ENCODE measurements around the gene BEND4. TPM values are rescaled to one million over a fixed set of nuclear protein-coding genes. Genes with fewer than 3 reads are reported as not detected.

The BEND4 gene
- total and polyA plus RNA-seq, 12 donors, result under 0.01 to 1.6 (median 0.06) TPM; not detected in 4

DNA sequence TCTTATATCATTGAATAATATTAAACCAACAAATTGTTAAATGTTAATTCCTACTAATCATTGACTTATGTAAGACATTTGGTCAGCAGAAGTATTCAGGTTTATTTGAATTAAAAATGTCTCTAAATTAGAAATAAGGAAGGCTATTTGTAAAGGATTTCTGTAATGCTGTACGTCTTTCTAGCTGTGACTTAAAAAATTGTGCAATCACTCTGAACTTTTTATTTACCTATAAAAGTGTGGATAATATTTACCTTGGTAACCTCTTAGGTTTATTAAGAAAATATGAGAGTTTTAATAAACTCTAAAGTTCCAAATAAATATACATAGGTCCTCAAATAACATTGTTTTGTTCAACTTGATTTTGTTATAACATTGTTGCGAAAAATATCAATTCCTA lies 85.2 kb downstream of the BEND4 start:
- TF ChIP-seq, protein P1, sequence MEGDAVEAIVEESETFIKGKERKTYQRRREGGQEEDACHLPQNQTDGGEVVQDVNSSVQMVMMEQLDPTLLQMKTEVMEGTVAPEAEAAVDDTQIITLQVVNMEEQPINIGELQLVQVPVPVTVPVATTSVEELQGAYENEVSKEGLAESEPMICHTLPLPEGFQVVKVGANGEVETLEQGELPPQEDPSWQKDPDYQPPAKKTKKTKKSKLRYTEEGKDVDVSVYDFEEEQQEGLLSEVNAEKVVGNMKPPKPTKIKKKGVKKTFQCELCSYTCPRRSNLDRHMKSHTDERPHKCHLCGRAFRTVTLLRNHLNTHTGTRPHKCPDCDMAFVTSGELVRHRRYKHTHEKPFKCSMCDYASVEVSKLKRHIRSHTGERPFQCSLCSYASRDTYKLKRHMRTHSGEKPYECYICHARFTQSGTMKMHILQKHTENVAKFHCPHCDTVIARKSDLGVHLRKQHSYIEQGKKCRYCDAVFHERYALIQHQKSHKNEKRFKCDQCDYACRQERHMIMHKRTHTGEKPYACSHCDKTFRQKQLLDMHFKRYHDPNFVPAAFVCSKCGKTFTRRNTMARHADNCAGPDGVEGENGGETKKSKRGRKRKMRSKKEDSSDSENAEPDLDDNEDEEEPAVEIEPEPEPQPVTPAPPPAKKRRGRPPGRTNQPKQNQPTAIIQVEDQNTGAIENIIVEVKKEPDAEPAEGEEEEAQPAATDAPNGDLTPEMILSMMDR (IDR thresholded peaks at IDR 0.05), result no peak
- TF ChIP-seq POLR2A (IDR thresholded peaks at IDR 0.05), result no peak
- 49 to 50% (median 50%) methylated on average over 2 of the region's 2 CpGs for WGBS, 4 donors
- no peak for DNase-seq
- Histone ChIP-seq H3K27ac (no peak overlapping the region), H3K27me3 (no peaks in the 10 kb centered on the region), H3K4me3 (no peak overlapping the region), H3K9me3 (replicated peaks in 1 of 3) (no peaks in the 10 kb centered on the region), H3K36me3 (replicated peaks in 1 of 2) (peaks cover 5 to 9% of the 10 kb centered on the region in 2 donors), H3K4me1 (replicated peaks in 1 of 2) (no peaks in the 10 kb centered on the region)
- intact Hi-C loops (cut with DNase I), result no loop called here

DNA sequence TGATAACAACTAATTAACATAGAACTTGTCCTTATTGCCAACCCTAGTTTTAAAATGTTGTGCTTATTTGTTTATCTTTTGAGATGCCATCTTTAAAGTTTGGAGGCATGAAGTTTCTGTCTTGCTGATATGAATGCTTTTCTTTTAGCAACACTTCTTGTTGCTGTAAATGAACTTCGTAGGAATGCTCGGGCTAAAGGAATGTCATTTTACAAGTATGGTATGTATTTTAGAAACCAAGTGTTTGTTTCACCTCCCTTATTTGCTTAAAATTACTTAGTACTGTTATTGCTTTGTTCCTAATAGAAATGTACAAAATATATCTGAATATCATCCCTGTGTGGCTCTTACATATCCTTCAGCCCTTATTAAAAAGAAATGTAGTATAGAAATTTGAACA lies 86.1 kb downstream of the BEND4 start:
- Histone ChIP-seq H3K4me1 (replicated peaks in 1 of 2) (no peaks in the 10 kb centered on the region), H3K27me3 (no peaks in the 10 kb centered on the region), H3K27ac (no peak overlapping the region), H3K36me3 (replicated peaks in 1 of 2) (peaks cover 5 to 9% of the 10 kb centered on the region in 2 donors), H3K9me3 (replicated peaks in 1 of 3) (no peaks in the 10 kb centered on the region), H3K4me3 (no peak overlapping the region)
- WGBS, 4 donors, result 95 to 97% (median 97%) methylated on average over 2 of the region's 2 CpGs
- intact Hi-C loops (cut with DNase I), result no loop called here
- DNase-seq, result no peak
- TF ChIP-seq POLR2A (IDR thresholded peaks at IDR 0.05), result no peak
- TF ChIP-seq, protein P1 (IDR thresholded peaks at IDR 0.05), result no peak

Other genes starting within 250 kb of the BEND4 start
- 10 to 100 TPM; 19.1 to 82.1 (median 61.8) TPM for gene TMEM33, start 217.2 kb downstream of the BEND4 start, total RNA-seq
- 10 to 100 TPM in 1 of 3 donors, 1 to 10 TPM in 2; 6.5 to 77.7 (median 8.6) TPM for gene TMEM33, start 217.2 kb downstream of the BEND4 start, polyA plus RNA-seq
- gene DCAF4L1, start 170.9 kb downstream of the BEND4 start, total RNA-seq, result under 1 TPM in 6 of 9 donors, not detected in 3; 0.04 to 1.00 (median 0.12) TPM
- gene DCAF4L1, start 170.9 kb downstream of the BEND4 start, polyA plus RNA-seq, result under 1 TPM; 0.24 to 0.40 (median 0.35) TPM
- gene SLC30A9, start 162.1 kb downstream of the BEND4 start, total RNA-seq, result 100 to 1,000 TPM in 3 of 9 donors, 10 to 100 TPM in 6; 44.4 to 157 (median 73.4) TPM
- 100 to 1,000 TPM in 1 of 3 donors, 10 to 100 TPM in 2; 12.5 to 121 (median 14.8) TPM for gene SLC30A9, start 162.1 kb downstream of the BEND4 start, polyA plus RNA-seq
- 1 to 10 TPM in 5 of 9 donors, under 1 TPM in 4; 0.26 to 2.8 (median 1.4) TPM for gene SHISA3, start 244.8 kb upstream of the BEND4 start, total RNA-seq
- gene SHISA3, start 244.8 kb upstream of the BEND4 start, polyA plus RNA-seq, result 1 to 10 TPM; 1.4 to 2.7 (median 1.9) TPM